ENCODE data around the gene TLE4.

DNA sequence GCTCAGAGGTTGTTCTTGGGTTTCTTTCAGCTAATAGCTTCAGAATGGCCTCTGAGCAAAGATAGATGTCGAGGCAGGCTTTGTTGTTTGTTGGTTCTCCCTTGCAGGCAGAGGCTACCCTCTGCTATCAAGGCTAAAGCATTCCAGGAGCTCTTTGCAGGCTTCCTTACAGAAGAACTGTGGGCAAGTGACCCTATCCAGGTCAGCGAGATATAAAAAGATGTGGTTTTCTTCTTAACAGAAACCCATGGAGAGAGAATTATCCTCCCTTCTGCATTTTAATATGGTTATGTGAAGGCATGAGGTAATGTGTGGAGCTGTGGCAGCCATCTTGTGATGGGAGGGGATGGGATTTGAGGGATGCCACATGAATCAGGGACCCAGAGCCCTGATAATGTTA, 67.0 kb downstream of the TLE4 start:
- no peak for TF ChIP-seq POLR2A (IDR thresholded peaks at IDR 0.05)
- TF ChIP-seq, protein P1, sequence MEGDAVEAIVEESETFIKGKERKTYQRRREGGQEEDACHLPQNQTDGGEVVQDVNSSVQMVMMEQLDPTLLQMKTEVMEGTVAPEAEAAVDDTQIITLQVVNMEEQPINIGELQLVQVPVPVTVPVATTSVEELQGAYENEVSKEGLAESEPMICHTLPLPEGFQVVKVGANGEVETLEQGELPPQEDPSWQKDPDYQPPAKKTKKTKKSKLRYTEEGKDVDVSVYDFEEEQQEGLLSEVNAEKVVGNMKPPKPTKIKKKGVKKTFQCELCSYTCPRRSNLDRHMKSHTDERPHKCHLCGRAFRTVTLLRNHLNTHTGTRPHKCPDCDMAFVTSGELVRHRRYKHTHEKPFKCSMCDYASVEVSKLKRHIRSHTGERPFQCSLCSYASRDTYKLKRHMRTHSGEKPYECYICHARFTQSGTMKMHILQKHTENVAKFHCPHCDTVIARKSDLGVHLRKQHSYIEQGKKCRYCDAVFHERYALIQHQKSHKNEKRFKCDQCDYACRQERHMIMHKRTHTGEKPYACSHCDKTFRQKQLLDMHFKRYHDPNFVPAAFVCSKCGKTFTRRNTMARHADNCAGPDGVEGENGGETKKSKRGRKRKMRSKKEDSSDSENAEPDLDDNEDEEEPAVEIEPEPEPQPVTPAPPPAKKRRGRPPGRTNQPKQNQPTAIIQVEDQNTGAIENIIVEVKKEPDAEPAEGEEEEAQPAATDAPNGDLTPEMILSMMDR (IDR thresholded peaks at IDR 0.05) = no peak

Measured in Peyer's patch (tissue), 4 donors.